Lower lobe of right lung (tissue), 2 donors: ENCODE data around the gene GPC6. TPM values are rescaled to one million over a fixed set of nuclear protein-coding genes. Genes with fewer than 3 reads are reported as not detected.

ENCODE experiments used
- ATAC-seq, 2 donors: fragments of 200-7000 bp; cut with Tn5 transposase; one replicate each; pipeline ENCODE4 v1.9.1; 2020 to 2022; ENCODE audit warnings: mild to moderate bottlenecking in 2 of 2, moderate library complexity in 2 of 2
- DNase-seq: peaks from one replicate; pipeline ENCODE4 v3.0.0-alpha.2; 2020
- H3K27ac ChIP-seq: fragments of 200-600 bp; one replicate; pipeline ENCODE4 v1.8.0; 2022
- H3K27me3 ChIP-seq: fragments of 200-600 bp; one replicate; pipeline ENCODE4 v1.8.0; 2022; ENCODE audit warnings: low read depth
- H3K36me3 ChIP-seq: fragments of 200-600 bp; one replicate; pipeline ENCODE4 v1.8.0; 2022; ENCODE audit warnings: mild to moderate bottlenecking
- H3K4me1 ChIP-seq: fragments of 200-600 bp; one replicate; pipeline ENCODE4 v1.8.0; 2022
- H3K4me3 ChIP-seq: fragments of 200-600 bp; one replicate; pipeline ENCODE4 v1.8.0; 2022; ENCODE audit warnings: mild to moderate bottlenecking
- H3K9me3 ChIP-seq: fragments of 200-600 bp; one replicate; pipeline ENCODE4 v1.8.0; 2022
- CTCF ChIP-seq: fragments of 200-600 bp; IDR thresholded peaks from one replicate; pipeline ENCODE4 v1.8.0; 2022; ENCODE audit warnings: antibody characterized with exemption, mild to moderate bottlenecking
- intact Hi-C: fragments of 100-400 bp; cut with DNase I; formaldehyde crosslinking; loops from one replicate; pipeline ENCODE4 v1.11.0; 2022
- total RNA-seq: library from RNA; stranded (reverse); fragmentation: NEBNext Ultra II Directional; extraction: Animal tissue kit (Norgen Biotek cat#: 25700); gene quantifications from one replicate; pipeline ENCODE4 v1.2.1, GENCODE V29; 2021
- donor health status: DM: no; HTN: yes; CAD: no; lungs with severe emphysema.

Gene GPC6
- total RNA-seq, 1 donor from 2014 or later: 5.5 TPM

- Histone ChIP-seq H3K36me3 (no peaks in the 10 kb centered on the region), H3K4me1 (no peaks in the 10 kb centered on the region), H3K27me3 (no peaks in the 10 kb centered on the region), H3K9me3 (no peaks in the 10 kb centered on the region), H3K27ac (no peak overlapping the region), H3K4me3 (no peak overlapping the region)
- DNase-seq: no peak
- TF ChIP-seq CTCF: no peak
- intact Hi-C loops: no loop called here
- no peak for ATAC-seq
Observed at GRCh38 chr13:94431574-94431973, 1205.0 kb downstream of the GPC6 start.

- Histone ChIP-seq H3K9me3 (no peaks in the 10 kb centered on the region), H3K4me3 (no peak overlapping the region), H3K27ac (no peak overlapping the region), H3K27me3 (no peaks in the 10 kb centered on the region), H3K36me3 (no peaks in the 10 kb centered on the region), H3K4me1 (no peaks in the 10 kb centered on the region)
- DNase-seq (no peak), ATAC-seq (no peak)
- intact Hi-C loops: no loop called here
- no peak for TF ChIP-seq CTCF
Observed at GRCh38 chr13:94431987-94432386, 1205.4 kb downstream of the GPC6 start.

- intact Hi-C loops: no loop called here
- H3K4me3 ChIP-seq: no peak overlapping the region
Observed at GRCh38 chr13:94433055-94433961, 1206.7 kb downstream of the GPC6 start.

DNA sequence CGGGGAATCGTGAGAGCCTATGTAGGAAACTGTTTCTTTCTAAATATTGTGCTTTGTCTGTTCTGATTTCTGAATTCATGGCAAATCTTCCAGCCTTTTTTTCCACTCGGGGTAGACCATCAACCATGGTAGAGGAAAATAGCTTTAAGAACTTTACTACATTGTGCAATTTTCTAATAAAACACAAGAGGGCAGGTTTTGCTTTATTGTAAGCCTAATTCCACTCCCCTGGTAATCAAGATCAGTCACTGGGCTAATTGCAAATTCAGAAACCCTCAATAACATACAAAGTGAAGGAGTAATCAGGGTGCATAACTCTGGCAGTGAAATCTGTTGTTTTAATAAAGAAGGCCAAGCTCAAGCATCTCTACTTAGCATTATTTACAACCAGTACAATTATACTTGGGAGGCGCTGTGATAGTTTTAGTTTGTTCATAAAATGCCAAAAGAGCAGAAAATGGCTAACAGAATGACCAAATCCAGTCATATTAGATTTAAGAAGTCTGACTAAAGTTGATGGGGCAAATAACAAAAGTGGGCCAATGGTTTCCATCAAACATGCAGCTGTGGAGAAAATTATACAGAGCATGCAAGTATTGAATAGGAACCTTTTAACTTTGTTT lies 1209.1 kb downstream of the GPC6 start:
- peak; percentile 65 for TF ChIP-seq CTCF
- DNase-seq: no peak
- ATAC-seq: peak; percentile 67 to 72
- intact Hi-C loops: loop anchor here (5.0 kb wide), 1 partner anchor 182 kb away; no protein-coding TSS in a partner anchor
- Histone ChIP-seq H3K36me3 (no peaks in the 10 kb centered on the region), H3K4me3 (no peak overlapping the region), H3K9me3 (no peaks in the 10 kb centered on the region), H3K27ac (no peak overlapping the region), H3K27me3 (no peaks in the 10 kb centered on the region), H3K4me1 (no peaks in the 10 kb centered on the region)

More at GRCh38 chr13:94433055-94433961, 1206.7 kb downstream of the GPC6 start:
- TF ChIP-seq CTCF: no peak
- ATAC-seq: peak; percentile 56 to 62
- Histone ChIP-seq H3K27me3 (no peaks in the 10 kb centered on the region), H3K27ac (no peak overlapping the region), H3K36me3 (no peaks in the 10 kb centered on the region), H3K9me3 (no peaks in the 10 kb centered on the region), H3K4me1 (no peaks in the 10 kb centered on the region)
- DNase-seq: no peak

DNA sequence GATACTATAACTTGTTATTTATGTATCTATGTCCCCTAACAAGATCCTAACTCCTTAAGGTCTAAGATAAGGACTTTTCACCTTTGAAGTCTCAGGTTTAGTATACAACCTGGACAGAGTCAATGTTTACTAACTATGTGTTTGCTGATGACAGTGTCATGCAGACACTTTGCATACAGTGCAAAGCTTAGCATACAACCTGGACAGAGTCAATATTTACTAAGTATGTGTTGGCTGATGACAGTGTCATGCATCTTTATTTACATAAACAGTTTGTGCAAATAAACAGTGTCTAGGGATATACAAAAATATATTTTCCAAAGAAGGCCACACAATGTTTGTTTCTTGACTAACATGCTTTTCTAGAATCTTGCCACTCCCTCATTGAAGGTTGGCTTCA lies 1218.2 kb downstream of the GPC6 start:
- H3K4me3 ChIP-seq: no peak overlapping the region
- no peak for DNase-seq
- TF ChIP-seq CTCF: no peak
- no peaks in the 10 kb centered on the region for H3K27me3 ChIP-seq
- intact Hi-C loops: no loop called here
- H3K36me3 ChIP-seq: no peaks in the 10 kb centered on the region
- ATAC-seq: no peak
- H3K9me3 ChIP-seq: no peaks in the 10 kb centered on the region
- H3K4me1 ChIP-seq: no peaks in the 10 kb centered on the region
- H3K27ac ChIP-seq: no peak overlapping the region
